GM11168 (cell line): ENCODE results near the gene PI4KB.

Source experiments
- in situ Hi-C: fragments of 300-500 bp; cut with MboI; formaldehyde crosslinking; loops from one replicate; pipeline ENCODE4 v1.12.0; 2022; ENCODE audit warnings: low sequenced_read_pairs; ENCODE audit not compliant: unreplicated experiment

Gene PI4KB

DNA sequence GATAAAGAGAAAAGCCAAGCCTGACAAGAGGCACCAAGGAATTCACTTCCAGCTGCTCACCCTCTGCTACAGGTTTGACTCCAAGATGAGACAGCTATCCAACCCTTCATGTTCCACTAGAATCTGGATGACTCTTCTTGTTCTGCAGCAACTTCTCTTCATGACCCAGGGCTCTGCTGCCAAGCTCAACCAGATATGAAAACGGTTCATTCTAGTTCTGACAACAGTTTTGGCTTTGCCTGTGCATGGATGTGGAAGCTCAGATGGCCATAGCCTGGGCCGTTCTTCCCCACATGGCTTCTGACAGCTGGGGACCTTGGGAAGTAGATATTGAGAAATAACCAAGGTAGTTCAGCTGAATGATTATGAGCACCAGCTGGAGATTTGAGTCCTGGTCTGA, 13.7 kb downstream of the PI4KB start:
- in situ Hi-C loops = no loop called here

DNA sequence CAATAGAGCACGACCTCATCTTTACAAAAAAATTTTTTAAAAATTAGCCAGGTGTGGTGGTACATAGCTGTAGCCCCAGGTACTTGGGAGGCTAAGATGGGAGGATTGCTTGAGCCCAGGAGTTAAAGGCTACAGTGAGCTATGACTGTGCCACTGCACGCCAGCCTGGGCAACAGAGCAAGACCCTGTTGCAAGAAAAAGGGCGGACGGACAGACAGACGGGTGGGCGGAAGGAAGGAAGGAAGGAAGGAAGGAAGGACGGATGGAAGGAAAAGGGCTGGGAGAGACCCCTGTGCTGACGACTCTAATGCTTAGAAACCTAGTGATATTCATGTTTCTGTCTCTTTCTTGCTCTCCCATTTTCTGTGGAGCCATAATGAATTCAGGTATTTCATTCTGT, 14.4 kb downstream of the PI4KB start:
- in situ Hi-C loops = no loop called here

DNA sequence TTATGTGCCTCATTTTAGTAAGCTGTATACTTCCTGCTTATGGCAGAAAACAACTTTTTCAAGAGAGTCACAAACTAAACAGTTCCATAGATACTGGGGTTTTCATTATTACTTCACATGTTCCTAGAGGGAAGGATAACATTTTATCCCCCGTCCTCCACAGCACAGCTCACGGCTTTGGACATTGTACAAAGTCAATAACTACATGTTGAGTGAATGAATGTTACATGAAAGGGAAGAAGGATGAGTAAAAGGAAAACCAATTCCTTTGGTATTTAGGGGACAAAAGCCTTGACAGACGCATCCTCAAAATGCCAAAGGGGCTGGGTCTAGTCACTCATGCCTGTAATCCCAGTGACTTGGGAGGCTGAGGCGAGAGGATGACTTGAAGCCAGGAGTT, 14.8 kb downstream of the PI4KB start:
- in situ Hi-C loops = no loop called here

- in situ Hi-C loops = no loop called here
Observed at GRCh38 chr1:151311589-151312331, 15.5 kb downstream of the PI4KB start.

GRCh38 chr1:151311011-151311410, 16.2 kb downstream of the PI4KB start:
- in situ Hi-C loops = no loop called here

- in situ Hi-C loops = no loop called here
Observed at GRCh38 chr1:151309811-151310323, 17.3 kb downstream of the PI4KB start.

- in situ Hi-C loops = no loop called here
Observed at GRCh38 chr1:151294742-151295462, 32.3 kb downstream of the PI4KB start.

GRCh38 chr1:151293093-151293492, 34.1 kb downstream of the PI4KB start:
- in situ Hi-C loops = no loop called here

DNA sequence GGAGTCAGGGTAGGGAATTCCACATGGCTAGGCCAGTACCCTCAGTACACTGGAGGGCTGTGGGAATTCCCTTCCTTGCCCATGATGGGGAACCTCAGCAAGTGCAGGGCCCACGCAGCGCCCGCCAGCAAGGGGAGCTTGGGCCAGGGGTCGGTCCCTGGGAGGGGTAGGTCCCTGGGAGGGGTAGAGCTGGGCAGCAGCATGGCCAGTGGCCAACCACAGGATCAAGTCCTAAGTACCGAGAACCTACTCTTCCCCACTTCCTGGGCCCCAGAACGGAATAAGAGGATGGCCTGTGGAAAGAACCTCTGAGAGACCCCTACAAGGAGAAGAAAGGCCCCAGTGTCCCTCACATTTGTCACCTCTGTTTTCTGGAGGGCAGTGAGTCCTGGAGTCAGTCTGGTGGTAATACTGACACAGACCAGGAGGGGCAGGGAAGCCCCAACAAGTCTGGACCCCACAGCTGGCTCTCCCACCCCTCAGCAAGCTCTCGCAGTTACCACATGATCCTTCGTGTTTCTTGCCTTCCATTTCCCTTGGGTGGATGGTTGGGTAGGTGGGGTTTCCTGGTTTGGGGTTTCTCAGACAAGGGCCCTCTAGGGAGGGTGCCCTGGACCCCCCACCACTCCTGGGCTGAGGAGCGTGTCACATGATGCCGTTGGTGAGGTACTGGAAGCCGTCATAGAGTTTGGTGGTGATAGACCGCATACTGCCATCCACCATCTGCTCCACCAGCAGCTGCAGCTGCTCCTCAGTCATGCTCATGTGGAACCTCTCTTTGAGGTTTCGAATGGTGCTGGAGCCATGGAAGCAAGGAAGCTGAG, 34.8 kb downstream of the PI4KB start:
- in situ Hi-C loops = no loop called here

- in situ Hi-C loops = no loop called here
Observed at GRCh38 chr1:151290709-151291303, 36.4 kb downstream of the PI4KB start.

DNA sequence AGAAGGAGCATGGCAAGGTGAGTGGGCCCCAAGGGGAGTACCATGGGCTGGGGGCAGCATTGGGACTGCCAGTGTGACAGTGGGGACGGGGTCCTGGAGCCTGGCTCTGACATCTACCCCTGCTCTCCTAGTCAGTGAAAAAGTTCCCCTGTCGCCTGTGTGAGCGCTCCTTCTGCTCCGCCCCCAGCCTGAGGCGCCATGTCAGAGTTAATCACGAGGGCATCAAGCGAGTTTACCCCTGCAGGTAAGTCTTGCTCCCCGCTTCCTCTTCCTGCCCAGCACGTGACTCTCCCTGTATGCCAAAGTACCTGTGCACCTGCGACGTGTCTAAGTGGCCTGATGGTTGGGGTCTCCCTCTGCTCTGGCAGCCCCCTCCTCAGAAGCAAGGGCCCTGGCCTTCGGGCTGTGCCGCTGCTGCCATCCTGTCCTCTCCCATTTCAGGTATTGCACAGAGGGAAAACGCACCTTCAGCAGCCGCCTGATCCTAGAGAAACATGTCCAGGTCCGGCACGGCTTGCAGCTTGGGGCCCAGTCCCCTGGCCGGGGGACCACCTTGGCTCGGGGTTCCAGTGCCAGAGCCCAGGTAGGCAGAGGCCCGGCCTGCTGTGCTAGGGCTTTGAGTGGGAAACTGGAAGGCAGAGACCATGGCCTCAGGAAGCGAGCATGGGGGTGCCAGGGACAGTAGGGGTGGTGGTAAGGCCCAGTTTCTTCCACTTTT, 37.1 kb downstream of the PI4KB start:
- in situ Hi-C loops = no loop called here

DNA sequence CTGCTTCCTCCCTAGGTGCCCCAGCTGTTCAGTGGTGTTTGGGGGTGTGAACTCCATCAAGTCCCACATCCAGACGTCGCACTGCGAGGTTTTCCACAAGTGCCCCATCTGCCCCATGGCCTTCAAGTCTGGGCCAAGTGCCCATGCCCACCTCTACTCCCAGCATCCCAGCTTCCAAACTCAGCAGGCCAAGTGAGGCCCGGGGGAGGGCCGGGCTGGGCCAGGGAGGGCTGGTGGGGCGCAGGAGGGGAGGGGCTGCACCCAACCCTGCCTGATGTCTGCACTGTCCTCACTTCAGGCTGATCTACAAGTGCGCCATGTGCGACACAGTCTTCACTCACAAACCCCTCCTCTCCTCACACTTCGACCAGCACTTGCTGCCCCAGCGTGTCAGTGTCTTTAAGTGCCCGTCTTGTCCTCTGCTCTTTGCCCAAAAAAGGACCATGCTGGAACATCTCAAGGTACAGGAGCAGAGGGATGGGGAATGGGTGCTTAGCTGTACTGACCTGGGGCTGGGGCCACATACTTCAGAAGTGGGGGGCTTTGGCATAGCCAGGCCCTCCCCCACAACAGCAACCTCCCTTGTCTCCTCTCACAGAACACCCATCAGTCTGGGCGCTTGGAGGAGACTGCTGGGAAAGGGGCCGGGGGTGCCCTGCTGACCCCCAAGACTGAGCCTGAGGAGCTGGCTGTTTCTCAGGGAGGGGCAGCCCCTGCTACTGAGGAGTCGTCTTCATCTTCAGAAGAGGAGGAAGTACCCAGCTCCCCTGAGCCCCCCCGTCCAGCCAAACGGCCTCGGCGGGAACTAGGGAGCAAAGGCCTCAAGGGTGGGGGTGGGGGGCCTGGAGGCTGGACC, 37.9 kb downstream of the PI4KB start:
- in situ Hi-C loops = no loop called here

DNA sequence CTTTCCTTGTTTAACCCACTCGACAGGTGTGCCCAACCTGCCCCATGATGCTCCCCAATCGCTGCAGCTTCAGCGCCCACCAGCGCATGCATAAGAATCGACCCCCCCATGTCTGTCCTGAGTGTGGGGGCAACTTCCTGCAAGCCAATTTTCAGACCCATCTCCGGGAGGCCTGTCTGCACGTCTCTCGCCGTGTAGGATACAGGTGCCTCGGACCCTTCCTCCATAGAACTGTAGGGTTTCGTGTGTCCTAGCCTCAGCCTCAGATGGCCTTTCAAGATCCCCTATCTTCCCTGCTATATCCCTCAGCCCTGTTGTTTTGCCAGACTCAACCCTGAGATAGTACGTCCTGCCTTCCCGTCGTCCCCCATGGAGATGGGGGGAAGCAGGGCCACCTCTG, 38.7 kb downstream of the PI4KB start:
- in situ Hi-C loops = no loop called here

GRCh38 chr1:151287767-151288500, 39.3 kb downstream of the PI4KB start:
- in situ Hi-C loops = no loop called here

- in situ Hi-C loops = no loop called here
Observed at GRCh38 chr1:151287341-151287699, 39.9 kb downstream of the PI4KB start.

- in situ Hi-C loops = no loop called here
Observed at GRCh38 chr1:151286619-151287340, 40.4 kb downstream of the PI4KB start.

- in situ Hi-C loops = no loop called here
Observed at GRCh38 chr1:151284013-151284577, 43.1 kb downstream of the PI4KB start.
